ENCODE measurements around the gene ARL4C.

ARL4C gene

DNA sequence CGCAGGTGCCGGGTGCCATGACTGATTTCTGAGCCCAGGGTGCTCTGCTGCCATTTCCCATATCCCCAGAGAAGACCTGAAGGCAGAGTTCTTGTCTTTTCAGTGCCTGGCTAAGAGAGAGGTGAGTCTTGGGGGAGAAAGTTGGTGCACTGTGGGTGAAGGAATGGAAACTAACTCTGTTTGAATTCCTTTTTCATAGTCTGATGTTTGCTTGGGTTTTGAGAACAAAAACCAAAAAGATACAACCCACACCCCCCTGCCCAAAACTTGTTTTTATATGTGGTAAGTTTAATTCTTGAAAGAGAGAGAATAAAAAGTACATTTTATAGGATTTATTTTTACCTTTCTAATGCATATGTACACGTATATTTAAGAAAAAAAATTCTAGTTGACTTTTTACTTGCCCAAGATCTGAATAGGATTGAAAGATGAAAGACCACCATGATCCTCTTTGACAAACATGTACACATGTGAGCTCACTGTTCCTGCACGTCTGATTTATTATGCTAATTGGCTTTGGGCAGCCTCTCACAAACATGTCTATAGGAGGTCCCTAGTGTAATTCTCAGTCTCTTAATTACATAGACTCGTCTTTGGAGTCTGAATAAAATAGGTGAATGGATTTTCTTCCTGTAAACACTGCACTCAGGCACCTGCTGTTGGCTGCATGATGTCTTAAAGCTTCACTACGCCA, 46.3 kb downstream of the ARL4C start:
- Histone ChIP-seq H3K36me3 (ENCODE audit: control insufficient read depth in 2 of 2, insufficient read depth in 2 of 2, low read length in 2 of 2) (no peaks in the 10 kb centered on the region), H3K4me1 (ENCODE audit: control insufficient read depth in 2 of 2, insufficient read depth in 2 of 2, low read length in 2 of 2) (peaks cover 3 to 4% of the 10 kb centered on the region in 2 donors), H3K27me3 (ENCODE audit: control insufficient read depth in 2 of 2, insufficient read depth in 2 of 2, low read length in 2 of 2) (no peaks in the 10 kb centered on the region), H3K4me3 (ENCODE audit: low read length in 2 of 2) (no peak overlapping the region), H3K9me3 (ENCODE audit: control insufficient read depth in 2 of 2, low read length in 2 of 2) (no peaks in the 10 kb centered on the region), H3K27ac (ENCODE audit: low read depth in 2 of 2, low read length in 2 of 2) (no peak overlapping the region), H3K9ac (ENCODE audit: low read depth in 1 of 2, low read length in 2 of 2) (no peak overlapping the region)

DNA sequence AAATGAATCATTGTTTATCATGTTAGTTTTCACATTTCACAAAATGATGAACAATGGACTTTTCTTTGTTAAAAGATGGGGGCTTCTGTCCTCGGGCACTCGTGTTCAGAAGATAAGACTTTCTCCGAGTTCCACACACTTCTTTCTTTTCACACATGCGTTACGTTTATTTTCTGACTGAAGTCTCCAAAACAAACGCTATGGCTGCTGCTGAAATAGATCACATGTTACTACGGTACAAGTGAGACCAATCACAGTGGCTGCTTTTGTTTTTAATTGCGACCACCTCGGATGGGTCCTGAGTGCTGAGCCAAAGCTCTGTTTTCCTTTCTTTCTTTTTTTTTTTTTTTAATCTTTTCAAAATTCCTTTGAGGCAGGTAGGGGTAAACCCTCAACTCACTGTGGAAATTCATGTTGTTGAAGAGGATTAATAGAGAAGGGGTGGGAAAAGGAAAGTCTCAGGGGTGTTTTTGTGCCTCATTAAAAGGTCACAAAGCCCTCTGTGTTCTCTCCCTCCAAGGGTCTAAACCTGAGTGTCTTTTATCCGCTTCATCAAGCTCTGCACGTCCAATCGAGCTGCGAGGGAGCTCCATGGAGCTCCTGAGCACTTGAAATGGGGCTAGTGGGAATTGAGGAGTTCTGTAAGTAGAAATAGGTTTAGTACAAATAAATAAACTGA, 48.2 kb downstream of the ARL4C start:
- no peak overlapping the region for H3K27ac ChIP-seq (ENCODE audit: low read depth in 2 of 2, low read length in 2 of 2)

DNA sequence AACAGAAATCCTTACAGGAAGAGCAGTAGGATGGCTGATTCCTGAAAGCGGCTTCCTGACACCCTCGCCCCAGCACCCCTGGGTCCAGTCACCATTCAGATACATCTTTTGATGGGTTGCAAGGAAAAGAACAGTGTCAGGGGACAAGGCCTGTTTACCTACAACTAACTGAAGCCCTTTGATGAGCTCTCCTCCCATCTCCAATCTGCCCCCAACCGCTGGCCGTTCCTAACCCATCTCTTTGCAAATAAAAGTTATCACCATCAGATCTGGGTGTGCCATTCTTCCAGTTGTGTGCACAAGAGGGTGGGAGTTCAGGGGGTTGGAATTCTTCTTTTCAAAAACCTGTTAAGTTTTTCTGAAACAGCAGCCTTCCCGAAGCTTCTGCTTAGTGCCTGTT, 48.9 kb downstream of the ARL4C start:
- no peak overlapping the region for H3K27ac ChIP-seq (ENCODE audit: low read depth in 2 of 2, low read length in 2 of 2)
- H3K9ac ChIP-seq (ENCODE audit: low read depth in 1 of 2, low read length in 2 of 2), result no peak overlapping the region
- H3K9me3 ChIP-seq (ENCODE audit: control insufficient read depth in 2 of 2, low read length in 2 of 2), result no peaks in the 10 kb centered on the region
- H3K36me3 ChIP-seq (ENCODE audit: control insufficient read depth in 2 of 2, insufficient read depth in 2 of 2, low read length in 2 of 2), result no peaks in the 10 kb centered on the region
- H3K4me1 ChIP-seq (ENCODE audit: control insufficient read depth in 2 of 2, insufficient read depth in 2 of 2, low read length in 2 of 2), result peaks cover 3 to 4% of the 10 kb centered on the region in 2 donors
- no peak overlapping the region for H3K4me3 ChIP-seq (ENCODE audit: low read length in 2 of 2)
- no peaks in the 10 kb centered on the region for H3K27me3 ChIP-seq (ENCODE audit: control insufficient read depth in 2 of 2, insufficient read depth in 2 of 2, low read length in 2 of 2)

More for the DNA sequence above, 48.2 kb downstream of the ARL4C start:
- Histone ChIP-seq H3K27me3 (ENCODE audit: control insufficient read depth in 2 of 2, insufficient read depth in 2 of 2, low read length in 2 of 2) (no peaks in the 10 kb centered on the region), H3K4me1 (ENCODE audit: control insufficient read depth in 2 of 2, insufficient read depth in 2 of 2, low read length in 2 of 2) (peaks cover 3 to 4% of the 10 kb centered on the region in 2 donors), H3K9ac (ENCODE audit: low read depth in 1 of 2, low read length in 2 of 2) (no peak overlapping the region), H3K9me3 (ENCODE audit: control insufficient read depth in 2 of 2, low read length in 2 of 2) (no peaks in the 10 kb centered on the region), H3K36me3 (ENCODE audit: control insufficient read depth in 2 of 2, insufficient read depth in 2 of 2, low read length in 2 of 2) (no peaks in the 10 kb centered on the region), H3K4me3 (ENCODE audit: low read length in 2 of 2) (no peak overlapping the region)

DNA sequence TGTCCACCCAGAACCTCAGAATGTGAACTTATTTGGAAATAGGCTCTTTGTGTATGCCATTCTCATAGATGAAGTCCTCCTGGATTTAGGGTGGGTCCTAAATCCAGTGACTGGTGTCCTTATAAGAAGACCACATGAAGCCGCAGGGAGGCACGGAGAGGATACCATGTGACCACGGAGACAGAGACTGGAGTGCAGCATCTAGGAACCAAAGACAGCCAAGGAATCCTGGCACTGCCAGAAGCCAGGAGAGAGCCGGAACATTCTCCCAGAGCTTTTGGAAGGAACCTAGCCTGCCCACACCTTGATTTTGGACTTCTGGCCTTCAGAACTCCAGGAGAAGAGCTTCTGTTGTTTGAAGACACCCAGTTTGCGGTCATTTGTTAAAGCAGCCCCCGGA, 49.7 kb downstream of the ARL4C start:
- Histone ChIP-seq H3K4me3 (ENCODE audit: low read length in 2 of 2) (no peak overlapping the region), H3K27ac (ENCODE audit: low read depth in 2 of 2, low read length in 2 of 2) (peak overlapping the region in 1 of 2 donors; percentile 85), H3K4me1 (ENCODE audit: control insufficient read depth in 2 of 2, insufficient read depth in 2 of 2, low read length in 2 of 2) (peaks cover 3 to 4% of the 10 kb centered on the region in 2 donors), H3K9me3 (ENCODE audit: control insufficient read depth in 2 of 2, low read length in 2 of 2) (no peaks in the 10 kb centered on the region), H3K9ac (ENCODE audit: low read depth in 1 of 2, low read length in 2 of 2) (no peak overlapping the region), H3K36me3 (ENCODE audit: control insufficient read depth in 2 of 2, insufficient read depth in 2 of 2, low read length in 2 of 2) (no peaks in the 10 kb centered on the region), H3K27me3 (ENCODE audit: control insufficient read depth in 2 of 2, insufficient read depth in 2 of 2, low read length in 2 of 2) (no peaks in the 10 kb centered on the region)

DNA sequence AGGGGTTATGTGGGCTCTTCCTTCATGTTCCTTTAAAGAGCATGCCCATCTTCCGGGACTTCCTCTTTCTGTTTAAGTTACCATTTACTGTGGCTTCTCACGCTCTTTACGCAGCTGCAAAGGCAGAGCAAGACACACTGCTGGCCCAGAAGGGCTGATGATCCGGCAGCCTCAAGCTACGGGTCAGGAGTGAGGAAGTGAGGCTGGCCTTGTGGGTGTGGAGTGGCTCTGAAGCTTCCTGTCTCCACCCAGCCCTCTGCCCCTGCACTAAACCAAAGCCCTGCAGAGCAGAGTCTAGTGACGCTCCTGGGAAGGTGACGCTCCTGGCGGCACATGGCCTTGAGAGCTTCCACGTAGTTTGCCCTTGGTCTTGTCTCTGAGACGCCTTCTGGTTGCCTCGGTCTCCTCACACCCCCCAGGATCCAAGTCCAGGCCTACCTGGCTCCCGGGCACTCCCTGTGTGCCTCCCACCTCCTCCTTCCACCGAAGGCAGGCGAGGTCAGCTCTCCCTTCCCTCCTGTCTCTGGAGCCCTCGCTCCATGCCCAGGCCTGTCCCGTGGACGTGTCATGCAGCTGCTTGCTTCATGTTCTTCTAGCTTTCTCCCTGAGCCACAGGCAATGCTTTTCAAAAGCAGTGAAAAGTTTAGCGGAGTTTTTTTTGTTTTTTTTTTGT, 50.3 kb downstream of the ARL4C start:
- H3K4me1 ChIP-seq (ENCODE audit: control insufficient read depth in 2 of 2, insufficient read depth in 2 of 2, low read length in 2 of 2), result peaks cover 3 to 4% of the 10 kb centered on the region in 2 donors
- H3K27me3 ChIP-seq (ENCODE audit: control insufficient read depth in 2 of 2, insufficient read depth in 2 of 2, low read length in 2 of 2), result no peaks in the 10 kb centered on the region
- no peaks in the 10 kb centered on the region for H3K9me3 ChIP-seq (ENCODE audit: control insufficient read depth in 2 of 2, low read length in 2 of 2)
- H3K9ac ChIP-seq (ENCODE audit: low read depth in 1 of 2, low read length in 2 of 2), result peak overlapping the region; percentile 20 to 56
- H3K36me3 ChIP-seq (ENCODE audit: control insufficient read depth in 2 of 2, insufficient read depth in 2 of 2, low read length in 2 of 2), result no peaks in the 10 kb centered on the region
- H3K4me3 ChIP-seq (ENCODE audit: low read length in 2 of 2), result peak overlapping the region in 1 of 2 donors; percentile 23
- peak overlapping the region; percentile 72 to 85 for H3K27ac ChIP-seq (ENCODE audit: low read depth in 2 of 2, low read length in 2 of 2)

DNA sequence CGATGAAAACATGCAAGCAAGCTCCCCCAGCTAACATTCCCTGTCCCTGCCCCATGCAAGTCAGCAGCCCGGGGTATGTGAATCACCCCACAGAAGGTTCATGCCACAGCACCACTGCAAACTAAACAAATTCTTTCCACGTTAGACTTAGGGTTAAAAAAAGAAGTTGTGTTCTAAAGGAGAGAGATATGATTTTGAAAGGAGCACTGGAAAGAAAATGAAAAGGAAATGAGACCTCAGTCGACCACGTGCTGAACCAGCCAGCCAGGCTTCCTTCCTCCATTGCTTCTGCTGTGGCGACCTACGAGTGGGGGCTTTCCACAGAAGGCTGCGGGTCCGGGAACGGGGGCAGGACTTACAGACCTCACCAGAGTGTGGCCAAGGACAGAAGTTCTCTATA, 52.0 kb downstream of the ARL4C start:
- H3K9me3 ChIP-seq (ENCODE audit: control insufficient read depth in 2 of 2, low read length in 2 of 2), result no peaks in the 10 kb centered on the region
- no peak overlapping the region for H3K9ac ChIP-seq (ENCODE audit: low read depth in 1 of 2, low read length in 2 of 2)
- no peaks in the 10 kb centered on the region for H3K27me3 ChIP-seq (ENCODE audit: control insufficient read depth in 2 of 2, insufficient read depth in 2 of 2, low read length in 2 of 2)
- H3K27ac ChIP-seq (ENCODE audit: low read depth in 2 of 2, low read length in 2 of 2), result no peak overlapping the region
- no peaks in the 10 kb centered on the region for H3K36me3 ChIP-seq (ENCODE audit: control insufficient read depth in 2 of 2, insufficient read depth in 2 of 2, low read length in 2 of 2)
- H3K4me1 ChIP-seq (ENCODE audit: control insufficient read depth in 2 of 2, insufficient read depth in 2 of 2, low read length in 2 of 2), result peaks cover 3 to 4% of the 10 kb centered on the region in 2 donors
- no peak overlapping the region for H3K4me3 ChIP-seq (ENCODE audit: low read length in 2 of 2)

DNA sequence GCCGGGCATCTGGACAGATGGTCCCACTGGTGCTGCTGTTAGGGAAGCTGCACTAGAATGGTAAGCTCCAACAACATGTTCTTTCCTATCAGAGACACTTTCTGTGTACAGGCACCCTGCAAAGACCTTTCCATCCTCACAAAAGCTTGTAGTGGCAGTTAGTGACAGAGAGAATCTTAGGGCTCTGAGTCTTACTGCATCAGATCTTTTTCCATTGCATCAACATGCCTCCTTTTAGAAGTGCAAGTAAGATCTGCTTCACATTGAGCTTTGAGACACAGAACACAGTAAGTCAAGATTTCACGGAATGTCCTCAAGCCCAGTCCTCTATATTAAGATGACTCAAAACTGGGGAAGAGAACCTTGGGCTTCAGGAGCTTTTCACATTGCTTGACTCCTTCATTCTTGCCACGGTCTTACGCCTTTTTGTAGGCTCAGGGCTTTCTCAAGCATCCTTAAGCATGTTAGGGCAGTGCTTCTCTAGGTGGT, 52.6 kb downstream of the ARL4C start:
- Histone ChIP-seq H3K27ac (ENCODE audit: low read depth in 2 of 2, low read length in 2 of 2) (no peak overlapping the region), H3K36me3 (ENCODE audit: control insufficient read depth in 2 of 2, insufficient read depth in 2 of 2, low read length in 2 of 2) (no peaks in the 10 kb centered on the region), H3K4me1 (ENCODE audit: control insufficient read depth in 2 of 2, insufficient read depth in 2 of 2, low read length in 2 of 2) (peaks cover 3 to 4% of the 10 kb centered on the region in 2 donors), H3K9me3 (ENCODE audit: control insufficient read depth in 2 of 2, low read length in 2 of 2) (no peaks in the 10 kb centered on the region), H3K9ac (ENCODE audit: low read depth in 1 of 2, low read length in 2 of 2) (no peak overlapping the region), H3K4me3 (ENCODE audit: low read length in 2 of 2) (no peak overlapping the region), H3K27me3 (ENCODE audit: control insufficient read depth in 2 of 2, insufficient read depth in 2 of 2, low read length in 2 of 2) (no peaks in the 10 kb centered on the region)
